Measurements from ENCODE around the gene APBB1IP. TPM values are rescaled to one million over a fixed set of nuclear protein-coding genes. Genes with fewer than 3 reads are reported as not detected.

The APBB1IP gene
- total and polyA plus RNA-seq, 2 of the 8 experiments (the other 6 are each of a cell fraction or from before 2014, with no cell fraction given), result 0.05 TPM; not detected in 1

DNA sequence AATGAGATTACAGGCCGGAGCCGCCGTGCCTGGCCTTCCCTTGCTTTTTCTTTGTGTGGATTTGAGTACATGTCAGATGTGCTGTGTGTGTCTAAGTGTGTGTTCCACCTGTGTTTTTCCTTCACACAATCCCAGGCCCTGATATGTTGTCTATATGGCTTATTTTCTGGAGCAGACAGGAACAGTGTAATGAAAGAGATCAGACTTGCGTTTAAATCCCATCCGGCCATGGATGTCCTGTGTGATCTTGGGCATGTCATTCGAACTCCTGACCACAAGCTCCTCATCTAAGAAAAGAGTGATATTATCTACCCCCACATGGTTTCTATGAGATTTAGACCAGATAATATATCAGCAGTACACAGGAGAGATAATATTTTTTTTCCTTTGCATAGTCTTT is 37.2 kb downstream of the APBB1IP start:
- Histone ChIP-seq H3K36me3 (ENCODE audit: control insufficient read depth in 2 of 4, insufficient read depth in 4 of 4, low read length in 3 of 4) (no peaks in the 10 kb centered on the region), H2BK20ac (ENCODE audit: low read length) (no peak overlapping the region), H2BK5ac (ENCODE audit: low read depth, low read length) (no peak overlapping the region), H3K56ac (replicated peaks; ENCODE audit: insufficient read length, low read depth, low read length) (no peak overlapping the region), H4K8ac (ENCODE audit: extremely low read depth, insufficient read depth, low read length) (no peak overlapping the region), H3K4ac (replicated peaks; ENCODE audit: insufficient read length, low read depth, low read length) (no peak overlapping the region), H3K9me3 (ENCODE audit: insufficient read depth in 2 of 2, low read depth in 1 of 2, low read length in 1 of 2) (no peaks in the 10 kb centered on the region), H3K27ac (ENCODE audit: low read depth, low read length) (no peak overlapping the region), H3K79me2 (ENCODE audit: control insufficient read depth in 1 of 2, insufficient read depth in 2 of 2, low read length in 2 of 2) (no peaks in the 10 kb centered on the region), H2BK12ac (ENCODE audit: low read depth, low read length) (no peak overlapping the region), H3K4me1 (replicated peaks in 1 of 4; ENCODE audit: control insufficient read depth in 3 of 4, insufficient read depth in 4 of 4, low read length in 3 of 4) (peaks cover 0 to 4% (median 2%) of the 10 kb centered on the region in 4 experiments; a peak in 2 of 7 replicates), H2BK15ac (ENCODE audit: low read length) (no peak overlapping the region), H2AFZ (ENCODE audit: low read length) (no peak overlapping the region), H3K27me3 (replicated peaks in 1 of 4; ENCODE audit: control insufficient read depth in 3 of 4, extremely low read depth in 1 of 4, insufficient read depth in 3 of 4, low read length in 3 of 4) (no peaks in the 10 kb centered on the region), H4K5ac (ENCODE audit: insufficient read length, low read depth, low read length) (no peak overlapping the region), H4K20me1 (replicated peaks in 1 of 2; ENCODE audit: control insufficient read depth in 1 of 2, insufficient read depth in 2 of 2, low read length in 2 of 2) (no peaks in the 10 kb centered on the region), H3K79me1 (ENCODE audit: low read depth, low read length) (no peaks in the 10 kb centered on the region), H2BK120ac (replicated peaks; ENCODE audit: low read depth, low read length) (no peak overlapping the region), H4K91ac (replicated peaks; ENCODE audit: insufficient read length, low read length) (no peak overlapping the region), H3K14ac (ENCODE audit: insufficient read length) (no peak overlapping the region), H3K18ac (ENCODE audit: extremely low read depth, low read length) (no peak overlapping the region), H2AK5ac (ENCODE audit: low read depth, low read length) (no peak overlapping the region), H3K4me2 (ENCODE audit: insufficient read depth in 1 of 2, low read depth in 2 of 2, low read length in 2 of 2) (no peak overlapping the region), H3K9ac (replicated peaks in 1 of 4; ENCODE audit: extremely low read depth in 1 of 4, low read depth in 3 of 4, low read length in 3 of 4) (no peak overlapping the region), H3K23ac (ENCODE audit: insufficient read length) (no peak overlapping the region), H3K23me2 (ENCODE audit: low read depth, low read length) (no peaks in the 10 kb centered on the region), H3K4me3 (ENCODE audit: extremely low read depth in 1 of 4, insufficient read depth in 2 of 4, low read depth in 3 of 4, low read length in 4 of 4) (no peak overlapping the region)
- DNase-seq (ENCODE audit: low read depth in 1 of 2, low spot score in 2 of 2) (no peak), FAIRE-seq (no peak)
- 76% methylated on average over 6 of the region's 6 CpGs; no CpG with 5 or more reads in 1 of the 2 experiments for WGBS, 2 experiments (ENCODE audit: extremely low coverage in 1 of 2, insufficient coverage in 1 of 2, insufficient read length in 1 of 2, insufficient replicate concordance in 2 of 2, low coverage in 1 of 2, low lambda C conversion rate in 2 of 2, missing lambda C conversion rate in 1 of 2)
- ChIA-PET POLR2A (ENCODE audit: partially characterized antibody) (no interaction called here), CTCF (ENCODE audit: partially characterized antibody) (no interaction called here)
- TF ChIP-seq BRCA1 (IDR thresholded peaks at IDR 0.05; ENCODE audit: low read depth, low read length) (no peak), POLR2AphosphoS5 (IDR thresholded peaks at IDR 0.05; ENCODE audit: low read depth, low read length) (no peak), CHD2 (IDR thresholded peaks at IDR 0.05; ENCODE audit: low read length) (no peak)

Measured in H1 (cell line).